ENCODE data around the gene RBBP7. TPM values are rescaled to one million over a fixed set of nuclear protein-coding genes. Genes with fewer than 3 reads are reported as not detected.

The RBBP7 gene
- total and polyA plus RNA-seq, 2 of the 8 experiments (the other 6 are each of a cell fraction or from before 2014, with no cell fraction given) = 107 to 138 TPM

DNA sequence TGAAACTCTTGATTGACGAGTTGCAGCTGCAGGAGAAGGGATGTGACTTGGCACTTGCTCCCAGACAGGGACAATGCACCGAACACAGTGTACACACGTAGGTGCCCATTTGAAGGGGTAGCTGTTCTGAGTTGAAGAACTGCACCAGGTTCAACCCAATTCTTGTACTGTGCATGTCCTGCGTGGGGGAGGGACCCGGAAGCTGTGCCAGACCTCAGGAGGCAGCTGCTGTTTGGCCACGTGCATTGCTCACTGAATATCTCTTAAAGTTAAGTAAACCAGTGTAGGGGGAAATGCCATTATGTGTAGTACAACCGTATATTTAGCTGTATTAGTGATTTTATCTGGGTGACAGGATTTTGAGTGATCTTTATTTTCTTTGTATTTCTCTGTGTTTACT, 12.0 kb upstream of the RBBP7 start:
- Histone ChIP-seq H2BK20ac (ENCODE audit: low read length) (no peak overlapping the region), H2AK5ac (ENCODE audit: low read depth, low read length) (no peak overlapping the region), H3K4me1 (replicated peaks in 1 of 4; ENCODE audit: control insufficient read depth in 3 of 4, insufficient read depth in 4 of 4, low read length in 3 of 4) (no peaks in the 10 kb centered on the region), H2BK120ac (replicated peaks; ENCODE audit: low read depth, low read length) (no peak overlapping the region), H3K9me3 (ENCODE audit: insufficient read depth in 2 of 2, low read depth in 1 of 2, low read length in 1 of 2) (no peaks in the 10 kb centered on the region), H2BK5ac (ENCODE audit: low read depth, low read length) (no peak overlapping the region), H4K8ac (ENCODE audit: extremely low read depth, insufficient read depth, low read length) (no peak overlapping the region), H3K56ac (replicated peaks; ENCODE audit: insufficient read length, low read depth, low read length) (no peak overlapping the region), H3K23ac (ENCODE audit: insufficient read length) (no peak overlapping the region), H3K79me2 (ENCODE audit: control insufficient read depth in 1 of 2, insufficient read depth in 2 of 2, low read length in 2 of 2) (no peaks in the 10 kb centered on the region), H2BK15ac (ENCODE audit: low read length) (no peak overlapping the region), H4K5ac (ENCODE audit: insufficient read length, low read depth, low read length) (no peak overlapping the region), H3K36me3 (ENCODE audit: control insufficient read depth in 2 of 4, insufficient read depth in 4 of 4, low read length in 3 of 4) (no peaks in the 10 kb centered on the region), H2BK12ac (ENCODE audit: low read depth, low read length) (no peak overlapping the region), H3K79me1 (ENCODE audit: low read depth, low read length) (no peaks in the 10 kb centered on the region), H3K4ac (replicated peaks; ENCODE audit: insufficient read length, low read depth, low read length) (no peak overlapping the region), H4K91ac (replicated peaks; ENCODE audit: insufficient read length, low read length) (no peak overlapping the region), H3K27me3 (replicated peaks in 1 of 4; ENCODE audit: control insufficient read depth in 3 of 4, extremely low read depth in 1 of 4, insufficient read depth in 3 of 4, low read length in 3 of 4) (no peaks in the 10 kb centered on the region), H3K4me3 (ENCODE audit: extremely low read depth in 1 of 4, insufficient read depth in 2 of 4, low read depth in 3 of 4, low read length in 4 of 4) (peak overlapping the region in 1 of 4 experiments; percentile 75; a peak in 3 of 8 replicates), H3K14ac (ENCODE audit: insufficient read length) (no peak overlapping the region), H4K20me1 (replicated peaks in 1 of 2; ENCODE audit: control insufficient read depth in 1 of 2, insufficient read depth in 2 of 2, low read length in 2 of 2) (no peaks in the 10 kb centered on the region), H3K9ac (replicated peaks in 1 of 4; ENCODE audit: extremely low read depth in 1 of 4, low read depth in 3 of 4, low read length in 3 of 4) (no peak overlapping the region), H3K4me2 (ENCODE audit: insufficient read depth in 1 of 2, low read depth in 2 of 2, low read length in 2 of 2) (peak overlapping the region; percentile 38 to 79; a peak in 2 of 4 replicates), H3K23me2 (ENCODE audit: low read depth, low read length) (no peaks in the 10 kb centered on the region), H2AFZ (ENCODE audit: low read length) (peak overlapping the region; percentile 62), H3K27ac (ENCODE audit: low read depth, low read length) (no peak overlapping the region), H3K18ac (ENCODE audit: extremely low read depth, low read length) (no peak overlapping the region)
- DNase-seq (ENCODE audit: low read depth in 1 of 2, low spot score in 2 of 2) = no peak
- ChIA-PET POLR2A (ENCODE audit: partially characterized antibody) (interaction anchor here (1.3 to 2.0 kb wide), 2 partner anchors 11 to 13 kb away, joined by 6 to 11 read pairs; partner anchors contain the start of gene RBBP7), CTCF (ENCODE audit: partially characterized antibody) (interaction anchor here (0.7 to 8.1 kb wide), 23 partner anchors 9 to 200 kb away, joined by 3 to 78 read pairs (median 5); partner anchors contain the start of gene REPS2)
- WGBS, 2 experiments (ENCODE audit: extremely low coverage in 1 of 2, insufficient coverage in 1 of 2, insufficient read length in 1 of 2, insufficient replicate concordance in 2 of 2, low coverage in 1 of 2, low lambda C conversion rate in 2 of 2, missing lambda C conversion rate in 1 of 2) = 63% methylated on average over 7 of the region's 7 CpGs; no CpG with 5 or more reads in 1 of the 2 experiments
- no peak for FAIRE-seq
- TF ChIP-seq CBX8 (IDR thresholded peaks at IDR 0.05; ENCODE audit: borderline replicate concordance, low read depth, low read length) = no peak
- no peak for TF ChIP-seq TEAD4 (IDR thresholded peaks at IDR 0.05; ENCODE audit: low read depth, low read length)
- no peak for TF ChIP-seq SRF (IDR thresholded peaks at IDR 0.05; ENCODE audit: low read depth, low read length)
- TF ChIP-seq ATF3 (IDR thresholded peaks at IDR 0.05; ENCODE audit: insufficient read depth, low read depth, low read length) = no peak
- TF ChIP-seq JUND (IDR thresholded peaks at IDR 0.05; ENCODE audit: low read length) = no peak
- no peak for TF ChIP-seq BRCA1 (IDR thresholded peaks at IDR 0.05; ENCODE audit: low read depth, low read length)
- TF ChIP-seq SIRT6 (IDR thresholded peaks at IDR 0.05; ENCODE audit: low read length) = no peak
- TF ChIP-seq SIX5 (IDR thresholded peaks at IDR 0.05; ENCODE audit: low read depth, low read length) = no peak
- no peak for TF ChIP-seq CHD1 (IDR thresholded peaks at IDR 0.05; ENCODE audit: low read depth, low read length)
- no peak for TF ChIP-seq USF2 (IDR thresholded peaks at IDR 0.05; ENCODE audit: low read length)
- TF ChIP-seq ASH2L (IDR thresholded peaks at IDR 0.05; ENCODE audit: low read length) = no peak
- no peak for TF ChIP-seq KDM5A (IDR thresholded peaks at IDR 0.05; ENCODE audit: low read length)
- no peak for TF ChIP-seq RAD21 (IDR thresholded peaks at IDR 0.05 in 1 of 2, conservative IDR thresholded peaks at IDR 0.05 in 1 of 2; ENCODE audit: low read depth in 2 of 2, low read length in 2 of 2)

All from H1 (cell line).